Sigmoid colon (tissue), 4 donors: Measurements from ENCODE around the gene PGAP3.

Source experiments
- EP300 ChIP-seq, 4 donors: sonication (generic); formaldehyde crosslinking; IDR thresholded peaks; one replicate each; pipeline ENCODE4 v1.6.1; 2017; ENCODE audit warnings: antibody characterized with exemption in 4 of 4
- POLR2A ChIP-seq, 2 donors: fragments of 450-650 bp; IDR thresholded peaks; one replicate each; pipeline ENCODE4 v1.6.1; 2016; ENCODE audit warnings: antibody characterized with exemption in 2 of 2, mild to moderate bottlenecking in 2 of 2, moderate library complexity in 2 of 2
- POLR2AphosphoS5 ChIP-seq, 4 donors: sonication (generic); formaldehyde crosslinking; IDR thresholded peaks; one replicate each; pipeline ENCODE4 v1.6.1; 2017; ENCODE audit warnings: antibody characterized with exemption in 4 of 4
- TF ChIP-seq, protein P1 (sequence below), 4 experiments: fragments of 450-650 bp in 3 of 4; fragments of 200-600 bp in 1 of 4; IDR thresholded peaks; one replicate each; pipeline ENCODE4 v1.5.1; 2016 to 2019; ENCODE audit warnings: antibody characterized with exemption in 4 of 4, mild to moderate bottlenecking in 3 of 4, moderate library complexity in 2 of 4

DNA sequence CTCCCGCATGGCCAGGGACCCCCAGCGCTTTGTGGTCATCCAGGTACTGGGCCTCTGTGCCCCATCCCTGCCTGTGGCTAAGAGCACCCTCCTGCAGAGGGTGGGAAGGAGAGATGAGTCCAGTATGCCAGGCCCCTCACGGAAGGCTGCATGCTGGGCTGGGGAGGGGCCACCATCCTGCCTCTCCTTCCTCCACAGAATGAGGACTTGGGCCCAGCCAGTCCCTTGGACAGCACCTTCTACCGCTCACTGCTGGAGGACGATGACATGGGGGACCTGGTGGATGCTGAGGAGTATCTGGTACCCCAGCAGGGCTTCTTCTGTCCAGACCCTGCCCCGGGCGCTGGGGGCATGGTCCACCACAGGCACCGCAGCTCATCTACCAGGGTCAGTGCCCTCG is 38.8 kb upstream of the PGAP3 start:
- TF ChIP-seq, protein P1, sequence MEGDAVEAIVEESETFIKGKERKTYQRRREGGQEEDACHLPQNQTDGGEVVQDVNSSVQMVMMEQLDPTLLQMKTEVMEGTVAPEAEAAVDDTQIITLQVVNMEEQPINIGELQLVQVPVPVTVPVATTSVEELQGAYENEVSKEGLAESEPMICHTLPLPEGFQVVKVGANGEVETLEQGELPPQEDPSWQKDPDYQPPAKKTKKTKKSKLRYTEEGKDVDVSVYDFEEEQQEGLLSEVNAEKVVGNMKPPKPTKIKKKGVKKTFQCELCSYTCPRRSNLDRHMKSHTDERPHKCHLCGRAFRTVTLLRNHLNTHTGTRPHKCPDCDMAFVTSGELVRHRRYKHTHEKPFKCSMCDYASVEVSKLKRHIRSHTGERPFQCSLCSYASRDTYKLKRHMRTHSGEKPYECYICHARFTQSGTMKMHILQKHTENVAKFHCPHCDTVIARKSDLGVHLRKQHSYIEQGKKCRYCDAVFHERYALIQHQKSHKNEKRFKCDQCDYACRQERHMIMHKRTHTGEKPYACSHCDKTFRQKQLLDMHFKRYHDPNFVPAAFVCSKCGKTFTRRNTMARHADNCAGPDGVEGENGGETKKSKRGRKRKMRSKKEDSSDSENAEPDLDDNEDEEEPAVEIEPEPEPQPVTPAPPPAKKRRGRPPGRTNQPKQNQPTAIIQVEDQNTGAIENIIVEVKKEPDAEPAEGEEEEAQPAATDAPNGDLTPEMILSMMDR (IDR thresholded peaks at IDR 0.05): no peak
- TF ChIP-seq POLR2A (IDR thresholded peaks at IDR 0.05) (no peak), POLR2AphosphoS5 (IDR thresholded peaks at IDR 0.05) (no peak), EP300 (IDR thresholded peaks at IDR 0.05) (no peak)
